ENCODE results near the gene ATRN.

GRCh38 chr20:3671986-3672546 is 201.2 kb downstream of the ATRN start:
- no peak for TF ChIP-seq CTCF (optimal IDR thresholded peaks at IDR 0.05 in 1 of 3, IDR thresholded peaks at IDR 0.05 in 1 of 3, conservative IDR thresholded peaks at IDR 0.05 in 1 of 3; ENCODE audit: extremely low read depth in 1 of 3, insufficient read depth in 2 of 3, low read length in 3 of 3)
- TF ChIP-seq EZH2 (IDR thresholded peaks at IDR 0.05; ENCODE audit: low read length): no peak

All from keratinocyte (primary cell).